WTC11 (cell line): Measurements from ENCODE around the gene PDIA6. TPM values are rescaled to one million over a fixed set of nuclear protein-coding genes. Genes with fewer than 3 reads are reported as not detected.

ENCODE experiments used
- ATAC-seq: fragments of 200-7000 bp; cut with Tn5 transposase; 2 replicates; pipeline ENCODE4 v1.10.0; 2021; ENCODE audit warnings: mild to moderate bottlenecking, moderate library complexity
- CTCF ChIA-PET: fragments of 300-600 bp; sonication (Branson Sonifier 250); formaldehyde crosslinking; loops from one replicate; lab custom pipeline; 2021; ENCODE audit warnings: antibody characterized with exemption; lab: Charles Lee
- POLR2A ChIA-PET: fragments of 350-600 bp; sonication (Branson Sonifier 250); formaldehyde crosslinking; loops from one replicate; lab custom pipeline; 2021; ENCODE audit warnings: antibody characterized with exemption; lab: Charles Lee
- DNase-seq: peaks from one replicate; pipeline ENCODE4 v3.0.0; 2021; ENCODE audit warnings: low spot score
- H3K27ac Mint-ChIP-seq: 2 replicates; pipeline ENCODE4 v1.8.0; 2021; ENCODE audit warnings: mixed read lengths
- H3K27me3 Mint-ChIP-seq: 2 replicates; pipeline ENCODE4 v1.8.0; 2021; ENCODE audit warnings: low read depth, mild to moderate bottlenecking, moderate library complexity, mixed read lengths
- H3K36me3 Mint-ChIP-seq: 2 replicates; pipeline ENCODE4 v1.8.0; 2021; ENCODE audit warnings: mixed read lengths
- H3K4me1 Mint-ChIP-seq: 2 replicates; pipeline ENCODE4 v1.8.0; 2022; ENCODE audit warnings: mixed read lengths
- H3K4me3 Mint-ChIP-seq: 2 replicates; pipeline ENCODE4 v1.8.0; 2021; ENCODE audit warnings: mild to moderate bottlenecking, moderate library complexity, mixed read lengths
- H3K9me3 Mint-ChIP-seq: 2 replicates; pipeline ENCODE4 v1.8.0; 2021; ENCODE audit warnings: mixed read lengths
- CREB1 ChIP-seq: sonication (generic); formaldehyde crosslinking; IDR thresholded peaks from 2 replicates; pipeline ENCODE4 v1.8.0; 2023; ENCODE audit warnings: mild to moderate bottlenecking, missing genetic modification reagents
- CREM ChIP-seq: sonication (generic); formaldehyde crosslinking; IDR thresholded peaks from 2 replicates; pipeline ENCODE4 v1.8.1; 2022; ENCODE audit warnings: mild to moderate bottlenecking, missing genetic modification reagents, moderate library complexity
- GTF2I ChIP-seq: fragments of 250-450 bp; sonication (Bioruptor Pico); conservative IDR thresholded peaks from 2 replicates; pipeline ENCODE4 v1.4.0; 2021; ENCODE audit warnings: mild to moderate bottlenecking
- NR1H2 ChIP-seq: sonication (generic); formaldehyde crosslinking; IDR thresholded peaks from 2 replicates; pipeline ENCODE4 v1.9.0; 2021; ENCODE audit warnings: mild to moderate bottlenecking, moderate library complexity, missing genetic modification reagents
- PRRX2 ChIP-seq: fragments of 250-450 bp; sonication (Bioruptor Pico); IDR thresholded peaks from 2 replicates; pipeline ENCODE4 v1.8.0; 2021; ENCODE audit warnings: mild to moderate bottlenecking
- RELA ChIP-seq: sonication (generic); formaldehyde crosslinking; IDR thresholded peaks from 2 replicates; pipeline ENCODE4 v1.8.1; 2022; ENCODE audit warnings: missing genetic modification reagents, mild to moderate bottlenecking, borderline replicate concordance
- SMAD3 ChIP-seq: sonication (generic); formaldehyde crosslinking; IDR thresholded peaks from 2 replicates; pipeline ENCODE4 v1.8.0; 2022; ENCODE audit warnings: missing genetic modification reagents, mild to moderate bottlenecking, borderline replicate concordance
- total RNA-seq: library from RNA; stranded (reverse); gene quantifications from 3 replicates; pipeline ENCODE4 v1.2.3, GENCODE V29; 2021
- TF ChIP-seq, protein P1 (sequence below): sonication (generic); formaldehyde crosslinking; IDR thresholded peaks from 2 replicates; pipeline ENCODE4 v1.8.1; 2023; ENCODE audit warnings: mild to moderate bottlenecking, missing genetic modification reagents, borderline replicate concordance
- TF ChIP-seq, protein P2 (sequence below): sonication (generic); formaldehyde crosslinking; IDR thresholded peaks from 2 replicates; pipeline ENCODE4 v1.8.0; 2022; ENCODE audit warnings: mild to moderate bottlenecking, missing genetic modification reagents
- TF ChIP-seq, protein P3 (sequence below): sonication (generic); formaldehyde crosslinking; IDR thresholded peaks from 2 replicates; pipeline ENCODE4 v1.8.1; 2022; ENCODE audit warnings: low read depth, mild to moderate bottlenecking, moderate library complexity, missing genetic modification reagents, borderline replicate concordance
- TF ChIP-seq, protein P4 (sequence below): fragments of 250-450 bp; sonication (Bioruptor Pico); IDR thresholded peaks from 2 replicates; pipeline ENCODE4 v1.9.0; 2021; ENCODE audit warnings: moderate library complexity, mild to moderate bottlenecking, inconsistent platforms, borderline replicate concordance
- TF ChIP-seq, protein P5 (sequence below): sonication (generic); formaldehyde crosslinking; IDR thresholded peaks from 2 replicates; pipeline ENCODE4 v1.8.0; 2023; ENCODE audit warnings: mild to moderate bottlenecking, missing genetic modification reagents
- TF ChIP-seq, protein P6 (sequence below): sonication (generic); formaldehyde crosslinking; IDR thresholded peaks from 2 replicates; pipeline ENCODE4 v1.8.0; 2022; ENCODE audit warnings: mild to moderate bottlenecking, missing genetic modification reagents

The PDIA6 gene
- total RNA-seq, 1 experiment from 2014 or later: 331 TPM

DNA sequence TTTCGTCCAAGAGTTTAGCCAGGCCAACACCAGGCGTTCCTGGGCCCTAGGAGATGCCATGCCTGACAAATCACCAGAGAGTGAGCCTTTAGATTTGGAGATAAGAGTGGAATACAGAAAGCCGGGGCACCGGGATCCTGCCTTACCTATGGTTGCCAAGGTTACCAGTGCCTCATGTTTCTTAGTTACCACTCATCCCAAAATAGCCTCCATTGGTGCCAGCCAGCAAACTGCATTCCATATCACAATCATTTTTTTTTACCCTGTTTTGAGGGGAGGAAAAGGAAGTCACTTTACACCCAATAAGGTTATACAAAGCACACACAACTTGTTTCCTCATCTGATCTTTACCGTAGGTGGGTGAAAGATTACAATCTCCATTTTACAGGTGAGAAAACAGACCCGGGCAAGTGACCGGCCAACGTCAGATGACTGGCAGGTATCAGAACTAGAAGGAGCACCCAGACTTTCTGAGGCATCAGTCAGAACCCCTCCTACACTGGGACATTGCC lies 48.3 kb upstream of the PDIA6 start:
- Mint-ChIP-seq H3K27ac (no peak overlapping the region), H3K36me3 (no peaks in the 10 kb centered on the region), H3K4me1 (peaks cover 7% of the 10 kb centered on the region), H3K9me3 (no peaks in the 10 kb centered on the region), H3K27me3 (no peaks in the 10 kb centered on the region), H3K4me3 (no peak overlapping the region)
- DNase-seq (no peak), ATAC-seq (no peak)
- TF ChIP-seq GTF2I (no peak), PRRX2 (CRISPR knock-in tag) (no peak), RELA (no peak), SMAD3 (no peak), NR1H2 (CRISPR knock-in tag) (no peak)
- TF ChIP-seq, protein P1, sequence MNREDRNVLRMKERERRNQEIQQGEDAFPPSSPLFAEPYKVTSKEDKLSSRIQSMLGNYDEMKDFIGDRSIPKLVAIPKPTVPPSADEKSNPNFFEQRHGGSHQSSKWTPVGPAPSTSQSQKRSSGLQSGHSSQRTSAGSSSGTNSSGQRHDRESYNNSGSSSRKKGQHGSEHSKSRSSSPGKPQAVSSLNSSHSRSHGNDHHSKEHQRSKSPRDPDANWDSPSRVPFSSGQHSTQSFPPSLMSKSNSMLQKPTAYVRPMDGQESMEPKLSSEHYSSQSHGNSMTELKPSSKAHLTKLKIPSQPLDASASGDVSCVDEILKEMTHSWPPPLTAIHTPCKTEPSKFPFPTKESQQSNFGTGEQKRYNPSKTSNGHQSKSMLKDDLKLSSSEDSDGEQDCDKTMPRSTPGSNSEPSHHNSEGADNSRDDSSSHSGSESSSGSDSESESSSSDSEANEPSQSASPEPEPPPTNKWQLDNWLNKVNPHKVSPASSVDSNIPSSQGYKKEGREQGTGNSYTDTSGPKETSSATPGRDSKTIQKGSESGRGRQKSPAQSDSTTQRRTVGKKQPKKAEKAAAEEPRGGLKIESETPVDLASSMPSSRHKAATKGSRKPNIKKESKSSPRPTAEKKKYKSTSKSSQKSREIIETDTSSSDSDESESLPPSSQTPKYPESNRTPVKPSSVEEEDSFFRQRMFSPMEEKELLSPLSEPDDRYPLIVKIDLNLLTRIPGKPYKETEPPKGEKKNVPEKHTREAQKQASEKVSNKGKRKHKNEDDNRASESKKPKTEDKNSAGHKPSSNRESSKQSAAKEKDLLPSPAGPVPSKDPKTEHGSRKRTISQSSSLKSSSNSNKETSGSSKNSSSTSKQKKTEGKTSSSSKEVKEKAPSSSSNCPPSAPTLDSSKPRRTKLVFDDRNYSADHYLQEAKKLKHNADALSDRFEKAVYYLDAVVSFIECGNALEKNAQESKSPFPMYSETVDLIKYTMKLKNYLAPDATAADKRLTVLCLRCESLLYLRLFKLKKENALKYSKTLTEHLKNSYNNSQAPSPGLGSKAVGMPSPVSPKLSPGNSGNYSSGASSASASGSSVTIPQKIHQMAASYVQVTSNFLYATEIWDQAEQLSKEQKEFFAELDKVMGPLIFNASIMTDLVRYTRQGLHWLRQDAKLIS: no peak
- TF ChIP-seq, protein P2, sequence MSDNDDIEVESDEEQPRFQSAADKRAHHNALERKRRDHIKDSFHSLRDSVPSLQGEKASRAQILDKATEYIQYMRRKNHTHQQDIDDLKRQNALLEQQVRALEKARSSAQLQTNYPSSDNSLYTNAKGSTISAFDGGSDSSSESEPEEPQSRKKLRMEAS (CRISPR knock-in tag): no peak
- ChIA-PET POLR2A (no interaction called here), CTCF (interaction anchor here (1.5 kb wide), 1 partner anchor 29 kb away, joined by 4 read pairs; no protein-coding TSS in a partner anchor)

DNA sequence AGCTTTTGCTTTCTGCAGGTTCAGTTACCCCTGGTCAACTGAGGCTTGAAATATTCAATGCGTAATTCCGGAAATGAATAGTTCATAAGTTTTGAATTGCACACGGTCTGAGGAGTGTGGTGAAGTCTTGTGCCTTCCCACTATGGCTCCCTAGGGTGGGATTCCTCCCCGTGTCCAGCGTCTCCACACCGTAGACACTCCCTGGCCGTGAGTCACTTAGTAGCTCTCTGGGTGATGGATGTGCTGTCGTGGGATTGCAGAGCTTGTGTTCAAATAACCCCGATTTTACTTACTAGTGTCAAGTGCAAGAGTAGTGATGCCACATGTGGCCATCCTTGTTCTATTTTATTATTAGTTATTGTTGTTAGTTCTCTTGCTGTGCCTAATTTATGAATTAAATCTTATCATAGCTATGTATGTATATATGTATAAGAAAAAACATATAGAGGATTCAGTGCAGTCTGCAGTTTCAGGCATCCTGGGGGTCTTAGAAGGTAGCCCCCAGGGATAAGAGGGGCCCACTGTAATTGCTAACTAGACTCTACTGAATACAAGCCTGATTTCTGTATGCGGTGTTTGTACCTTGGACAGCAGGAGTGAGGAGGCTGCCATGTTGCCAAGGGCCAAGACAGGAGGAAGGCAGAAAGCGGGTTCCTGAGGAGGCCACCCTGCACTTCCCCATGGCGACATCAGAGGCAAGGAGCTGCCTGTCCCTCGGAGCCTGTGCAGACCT lies 47.7 kb upstream of the PDIA6 start:
- H3K9me3 Mint-ChIP-seq: no peaks in the 10 kb centered on the region
- no peaks in the 10 kb centered on the region for H3K27me3 Mint-ChIP-seq
- peaks cover 7% of the 10 kb centered on the region for H3K4me1 Mint-ChIP-seq
- H3K36me3 Mint-ChIP-seq: no peaks in the 10 kb centered on the region
- TF ChIP-seq, protein P3, sequence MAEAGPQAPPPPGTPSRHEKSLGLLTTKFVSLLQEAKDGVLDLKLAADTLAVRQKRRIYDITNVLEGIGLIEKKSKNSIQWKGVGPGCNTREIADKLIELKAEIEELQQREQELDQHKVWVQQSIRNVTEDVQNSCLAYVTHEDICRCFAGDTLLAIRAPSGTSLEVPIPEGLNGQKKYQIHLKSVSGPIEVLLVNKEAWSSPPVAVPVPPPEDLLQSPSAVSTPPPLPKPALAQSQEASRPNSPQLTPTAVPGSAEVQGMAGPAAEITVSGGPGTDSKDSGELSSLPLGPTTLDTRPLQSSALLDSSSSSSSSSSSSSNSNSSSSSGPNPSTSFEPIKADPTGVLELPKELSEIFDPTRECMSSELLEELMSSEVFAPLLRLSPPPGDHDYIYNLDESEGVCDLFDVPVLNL (CRISPR knock-in tag): no peak
- TF ChIP-seq, protein P4, sequence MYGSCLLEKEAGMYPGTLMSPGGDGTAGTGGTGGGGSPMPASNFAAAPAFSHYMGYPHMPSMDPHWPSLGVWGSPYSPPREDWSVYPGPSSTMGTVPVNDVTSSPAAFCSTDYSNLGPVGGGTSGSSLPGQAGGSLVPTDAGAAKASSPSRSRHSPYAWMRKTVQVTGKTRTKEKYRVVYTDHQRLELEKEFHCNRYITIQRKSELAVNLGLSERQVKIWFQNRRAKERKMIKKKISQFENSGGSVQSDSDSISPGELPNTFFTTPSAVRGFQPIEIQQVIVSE (CRISPR knock-in tag): no peak
- no peak for TF ChIP-seq NR1H2 (CRISPR knock-in tag)
- TF ChIP-seq, protein P5, sequence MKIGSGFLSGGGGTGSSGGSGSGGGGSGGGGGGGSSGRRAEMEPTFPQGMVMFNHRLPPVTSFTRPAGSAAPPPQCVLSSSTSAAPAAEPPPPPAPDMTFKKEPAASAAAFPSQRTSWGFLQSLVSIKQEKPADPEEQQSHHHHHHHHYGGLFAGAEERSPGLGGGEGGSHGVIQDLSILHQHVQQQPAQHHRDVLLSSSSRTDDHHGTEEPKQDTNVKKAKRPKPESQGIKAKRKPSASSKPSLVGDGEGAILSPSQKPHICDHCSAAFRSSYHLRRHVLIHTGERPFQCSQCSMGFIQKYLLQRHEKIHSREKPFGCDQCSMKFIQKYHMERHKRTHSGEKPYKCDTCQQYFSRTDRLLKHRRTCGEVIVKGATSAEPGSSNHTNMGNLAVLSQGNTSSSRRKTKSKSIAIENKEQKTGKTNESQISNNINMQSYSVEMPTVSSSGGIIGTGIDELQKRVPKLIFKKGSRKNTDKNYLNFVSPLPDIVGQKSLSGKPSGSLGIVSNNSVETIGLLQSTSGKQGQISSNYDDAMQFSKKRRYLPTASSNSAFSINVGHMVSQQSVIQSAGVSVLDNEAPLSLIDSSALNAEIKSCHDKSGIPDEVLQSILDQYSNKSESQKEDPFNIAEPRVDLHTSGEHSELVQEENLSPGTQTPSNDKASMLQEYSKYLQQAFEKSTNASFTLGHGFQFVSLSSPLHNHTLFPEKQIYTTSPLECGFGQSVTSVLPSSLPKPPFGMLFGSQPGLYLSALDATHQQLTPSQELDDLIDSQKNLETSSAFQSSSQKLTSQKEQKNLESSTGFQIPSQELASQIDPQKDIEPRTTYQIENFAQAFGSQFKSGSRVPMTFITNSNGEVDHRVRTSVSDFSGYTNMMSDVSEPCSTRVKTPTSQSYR: no peak
- TF ChIP-seq CREM (CRISPR knock-in tag): no peak
- TF ChIP-seq CREB1 (CRISPR knock-in tag): no peak
- TF ChIP-seq, protein P6, sequence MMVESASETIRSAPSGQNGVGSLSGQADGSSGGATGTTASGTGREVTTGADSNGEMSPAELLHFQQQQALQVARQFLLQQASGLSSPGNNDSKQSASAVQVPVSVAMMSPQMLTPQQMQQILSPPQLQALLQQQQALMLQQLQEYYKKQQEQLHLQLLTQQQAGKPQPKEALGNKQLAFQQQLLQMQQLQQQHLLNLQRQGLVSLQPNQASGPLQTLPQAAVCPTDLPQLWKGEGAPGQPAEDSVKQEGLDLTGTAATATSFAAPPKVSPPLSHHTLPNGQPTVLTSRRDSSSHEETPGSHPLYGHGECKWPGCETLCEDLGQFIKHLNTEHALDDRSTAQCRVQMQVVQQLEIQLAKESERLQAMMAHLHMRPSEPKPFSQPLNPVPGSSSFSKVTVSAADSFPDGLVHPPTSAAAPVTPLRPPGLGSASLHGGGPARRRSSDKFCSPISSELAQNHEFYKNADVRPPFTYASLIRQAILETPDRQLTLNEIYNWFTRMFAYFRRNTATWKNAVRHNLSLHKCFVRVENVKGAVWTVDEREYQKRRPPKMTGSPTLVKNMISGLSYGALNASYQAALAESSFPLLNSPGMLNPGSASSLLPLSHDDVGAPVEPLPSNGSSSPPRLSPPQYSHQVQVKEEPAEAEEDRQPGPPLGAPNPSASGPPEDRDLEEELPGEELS: no peak
- H3K4me3 Mint-ChIP-seq: no peak overlapping the region
- ChIA-PET CTCF (interaction anchor here (1.5 kb wide), 1 partner anchor 28 kb away, joined by 4 read pairs; no protein-coding TSS in a partner anchor), POLR2A (no interaction called here)
- no peak for ATAC-seq
- no peak for DNase-seq
- H3K27ac Mint-ChIP-seq: no peak overlapping the region
